NCI-H187 treated with DMSO at 0.1 percent for 48 hours (cell line): ENCODE data around the gene VEGFA.

Experiments
- DNase-seq: peaks from one replicate; lab custom pipeline; 2025; lab: John Stamatoyannopoulos, UW

Gene VEGFA

GRCh38 chr6:43769526-43770371 is at the start of gene VEGFA:
Gene VEGFA (plus strand): TSS chr6:43770211.
- peak; percentile 71 for DNase-seq

GRCh38 chr6:43720999-43721398 is 49.0 kb upstream of the VEGFA start:
- no peak for DNase-seq

GRCh38 chr6:43722920-43723545 is 47.0 kb upstream of the VEGFA start:
- DNase-seq = no peak

GRCh38 chr6:43723737-43724295 is 46.2 kb upstream of the VEGFA start:
- no peak for DNase-seq

GRCh38 chr6:43724354-43724753 is 45.7 kb upstream of the VEGFA start:
- DNase-seq = no peak

GRCh38 chr6:43724914-43725642 is 44.9 kb upstream of the VEGFA start:
- DNase-seq = no peak

GRCh38 chr6:43725643-43726580 is 44.1 kb upstream of the VEGFA start:
- DNase-seq = no peak

- DNase-seq = no peak
These were observed 42.4 kb upstream of the VEGFA start for GRCh38 chr6:43727634-43728033.

- no peak for DNase-seq
These were observed 41.4 kb upstream of the VEGFA start for GRCh38 chr6:43728586-43728985.

- no peak for DNase-seq
These were observed 40.5 kb upstream of the VEGFA start for GRCh38 chr6:43729537-43729936.

GRCh38 chr6:43730634-43731033 is 39.4 kb upstream of the VEGFA start:
- no peak for DNase-seq

GRCh38 chr6:43733471-43734293 is 36.3 kb upstream of the VEGFA start:
- DNase-seq = no peak

- no peak for DNase-seq
These were observed 35.7 kb upstream of the VEGFA start for GRCh38 chr6:43734294-43734665.

- DNase-seq = no peak
These were observed 34.3 kb upstream of the VEGFA start for GRCh38 chr6:43735642-43736199.

GRCh38 chr6:43736211-43736786 is 33.7 kb upstream of the VEGFA start:
- DNase-seq = no peak

GRCh38 chr6:43736844-43737243 is 33.2 kb upstream of the VEGFA start:
- DNase-seq = no peak

- DNase-seq = no peak
These were observed 32.5 kb upstream of the VEGFA start for GRCh38 chr6:43737272-43738081.

GRCh38 chr6:43738267-43738676 is 31.7 kb upstream of the VEGFA start:
- no peak for DNase-seq
